K562 (cell line): ENCODE measurements around the gene DSC1. TPM values are rescaled to one million over a fixed set of nuclear protein-coding genes. Genes with fewer than 3 reads are reported as not detected.

Experiments
- ATAC-seq: fragments of 200-7000 bp; cut with Tn5 transposase; 3 replicates; pipeline ENCODE4 v1.9.1; 2020; ENCODE audit warnings: moderate library complexity
- BruUV-seq: library from RNA; stranded (reverse); fragments of 400-500 nt; replicated peaks from 2 replicates; lab custom pipeline; 2021; lab: Mats Ljungman, UMichigan
- CTCF ChIA-PET: fragments of 300-600 bp; formaldehyde crosslinking; extraction: SDS; loops from one replicate; lab custom pipeline; 2021; ENCODE audit warnings: low intra/inter-chr PET ratio; lab: Yijun Ruan, JAX
- POLR2A ChIA-PET: fragments of 300-600, 350-650 bp; sonication (Branson Sonifier 250); formaldehyde crosslinking; extraction: SDS; loops from one replicate; lab custom pipeline; 2021; ENCODE audit warnings: antibody characterized with exemption, inconsistent platforms; lab: Yijun Ruan, JAX
- DNase-seq, 4 experiments: peaks; one replicate each; pipeline versions ENCODE4 v3.0.0 to v3.0.0-alpha.2; 2011 to 2018; ENCODE audit warnings: low spot score in 3 of 4, mixed read lengths in 3 of 4; ENCODE audit errors: extremely low read depth in 1 of 4
- FAIRE-seq: peaks from 2 replicates; lab custom pipeline; 2011; peaks lifted over from hg19 to GRCh38; lab: Jason Lieb, UNC
- H2AFZ ChIP-seq: 2 replicates; pipeline ENCODE4 v1.6.0; 2011; ENCODE audit warnings: low read depth, low read length, control low read depth, inconsistent platforms
- H3K27ac ChIP-seq: fragments of 200-600 bp; 3 replicates; pipeline ENCODE4 v1.8.0; 2011; ENCODE audit warnings: low read depth, mild to moderate bottlenecking, control low read depth, inconsistent platforms, low read length, moderate library complexity, mixed read lengths; ENCODE audit errors: extremely low read depth
- H3K27me3 ChIP-seq, 2 experiments: fragments of 300-600 bp in 1 of 2; 2 replicates in 1 of 2; 3 replicates in 1 of 2; pipeline versions ENCODE4 v1.6.0 to v1.8.0; 2011; ENCODE audit warnings: inconsistent platforms in 2 of 2, low read length in 2 of 2, mild to moderate bottlenecking in 1 of 2, mixed read lengths in 1 of 2, moderate library complexity in 1 of 2; ENCODE audit not compliant: control insufficient read depth in 2 of 2, insufficient read depth in 2 of 2
- H3K36me3 ChIP-seq: fragments of 300-600 bp; 3 replicates; pipeline ENCODE4 v1.8.0; 2011; ENCODE audit warnings: mild to moderate bottlenecking, low read length, inconsistent platforms; ENCODE audit not compliant: control insufficient read depth, insufficient read depth
- H3K4me1 ChIP-seq, 2 experiments: fragments of 200-600 bp in 1 of 2; replicated peaks in 1 of 2; 2 replicates in 1 of 2; 3 replicates in 1 of 2; pipeline versions ENCODE4 v1.5.1 to v1.8.0; 2011; ENCODE audit warnings: inconsistent platforms in 2 of 2, low read length in 2 of 2, mild to moderate bottlenecking in 1 of 2, mixed read lengths in 1 of 2, moderate library complexity in 1 of 2; ENCODE audit not compliant: control insufficient read depth in 2 of 2, insufficient read depth in 2 of 2
- H3K4me2 ChIP-seq: 2 replicates; pipeline ENCODE4 v1.6.1; 2011; ENCODE audit warnings: low read length, control low read depth, inconsistent platforms, mixed read lengths; ENCODE audit not compliant: insufficient read depth
- H3K4me3 ChIP-seq: fragments of 200-600 bp; sonication (generic), shearing (Covaris generic); 2 replicates; pipeline ENCODE4 v1.5.1; 2016; ENCODE audit warnings: control low read depth, inconsistent platforms
- H3K79me2 ChIP-seq: fragments of 200-600 bp; 3 replicates; pipeline ENCODE4 v1.8.0; 2011; ENCODE audit warnings: low read length, inconsistent platforms; ENCODE audit not compliant: control insufficient read depth, insufficient read depth
- H3K9ac ChIP-seq, 2 experiments: 2 replicates each; pipeline versions ENCODE4 v1.6.0 to v1.6.1; 2011; ENCODE audit warnings: low read depth in 2 of 2, low read length in 2 of 2, control low read depth in 1 of 2, inconsistent platforms in 1 of 2, mild to moderate bottlenecking in 1 of 2, mixed read lengths in 1 of 2; ENCODE audit not compliant: insufficient read depth in 1 of 2
- H3K9me1 ChIP-seq: one replicate; pipeline ENCODE4 v1.6.0; 2011; ENCODE audit warnings: inconsistent platforms, mild to moderate bottlenecking, low read length, moderate library complexity; ENCODE audit not compliant: control insufficient read depth, insufficient read depth
- H3K9me3 ChIP-seq: replicated peaks from 2 replicates; pipeline ENCODE4 v1.5.1; 2011; ENCODE audit warnings: low read depth, low read length, inconsistent platforms; ENCODE audit not compliant: control insufficient read depth, insufficient read depth
- H4K20me1 ChIP-seq: replicated peaks from 2 replicates; pipeline ENCODE4 v1.6.1; 2011; ENCODE audit warnings: low read length, inconsistent platforms, mixed read lengths; ENCODE audit not compliant: control insufficient read depth, insufficient read depth
- AFF1 ChIP-seq, 2 experiments: fragments of 450-650 bp; IDR thresholded peaks; 2 replicates each; pipeline ENCODE4 v1.6.1; 2018; ENCODE audit warnings: mild to moderate bottlenecking in 2 of 2, low read depth in 1 of 2; ENCODE audit not compliant: partially characterized antibody in 2 of 2
- CAMTA2 ChIP-seq: fragments of 250-450 bp; sonication (Bioruptor Pico); conservative IDR thresholded peaks from 2 replicates; pipeline ENCODE4 v1.5.1; 2022
- ETS2 ChIP-seq: IDR thresholded peaks from 2 replicates; pipeline ENCODE4 v1.6.1; 2016; ENCODE audit warnings: borderline replicate concordance, missing genetic modification characterization, mild to moderate bottlenecking, moderate library complexity, missing compliant biosample characterization; ENCODE audit not compliant: poor library complexity, severe bottlenecking
- GATAD2A ChIP-seq: fragments of 450-650 bp; IDR thresholded peaks from 2 replicates; pipeline ENCODE4 v1.6.1; 2017
- GATAD2B ChIP-seq: fragments of 450-650 bp; IDR thresholded peaks from 2 replicates; pipeline ENCODE4 v1.6.1; 2017; ENCODE audit warnings: mild to moderate bottlenecking, borderline replicate concordance
- NFE2L1 ChIP-seq: fragments of 450-650 bp; IDR thresholded peaks from 2 replicates; pipeline ENCODE4 v1.6.1; 2016; ENCODE audit warnings: missing genetic modification characterization, low read depth, mild to moderate bottlenecking, missing compliant biosample characterization, moderate library complexity, borderline replicate concordance
- ZKSCAN1 ChIP-seq: fragments of 150-350 bp; IDR thresholded peaks from 2 replicates; pipeline ENCODE4 v1.6.1; 2016; ENCODE audit warnings: low read depth, low read length
- ZNF431 ChIP-seq: sonication (generic); formaldehyde crosslinking; IDR thresholded peaks from 2 replicates; pipeline ENCODE4 v1.8.0; 2022; ENCODE audit warnings: mild to moderate bottlenecking, missing genetic modification reagents
- WGBS: fragments of 100-300 bp; shearing (Covaris generic); methylation state at CpG from one replicate; pipeline ENCODE4 v1.1.6; 2016; ENCODE audit warnings: low coverage, mixed read lengths; ENCODE audit not compliant: insufficient coverage; ENCODE audit errors: missing lambda C conversion rate; 5-methylcytosine and 5-hydroxymethylcytosine counted together
- in situ Hi-C: fragments of 300-500 bp; cut with MboI; formaldehyde crosslinking; loops from 4 replicates; pipeline ENCODE4 v1.15.0; 2018; ENCODE audit warnings: inconsistent platforms, mixed read lengths
- intact Hi-C: fragments of 100-400 bp; cut with micrococcal nuclease; formaldehyde crosslinking; loops from 2 replicates; pipeline ENCODE4 v1.14.2; 2022
- polyA plus RNA-seq, 8 experiments: library from polyadenylated mRNA; depleted of rRNA in 4 of 8; stranded (reverse) in 5 of 8; unstranded in 3 of 8; fragments of >200 nt; fragmentation: Nextera tagmentation in 2 of 8; fragmentation: Illumina TruSeq in 1 of 8; extraction: Ambion mirVana in 2 of 8; extraction: Trizol in 1 of 8; gene quantifications; 2 replicates each; pipeline versions ENCODE4 v1.2.1 to v1.2.3, GENCODE V29; 2011 to 2014; ENCODE audit warnings: inconsistent platforms in 1 of 8, missing spikeins in 1 of 8
- total RNA-seq, 7 experiments: library from RNA; depleted of rRNA in 6 of 7; stranded (reverse); fragments of >200 nt in 6 of 7; fragmentation: Illumina TruSeq in 2 of 7; extraction: Trizol in 2 of 7; gene quantifications; 2 replicates each; pipeline versions ENCODE4 v1.2.1 to v1.2.3, GENCODE V29; 2011 to 2021; ENCODE audit warnings: low replicate concordance in 1 of 7
- TF ChIP-seq, protein P1 (sequence below): fragments of 250-450 bp; sonication (Bioruptor Pico); IDR thresholded peaks from 2 replicates; pipeline ENCODE4 v1.5.0; 2020; ENCODE audit warnings: mild to moderate bottlenecking, borderline replicate concordance

The DSC1 gene
- total and polyA plus RNA-seq, 9 of the 15 experiments (the other 6 are each of a cell fraction or from before 2014, with no cell fraction given): 0.04 to 0.07 (median 0.05) TPM; not detected in 4

- TF ChIP-seq AFF1 (IDR thresholded peaks at IDR 0.05; ENCODE audit: low read depth in 1 of 2, partially characterized antibody in 2 of 2): no peak
- TF ChIP-seq CAMTA2 (CRISPR knock-in tag): no peak
Measured at GRCh38 chr18:31101183-31102024, 61.3 kb downstream of the DSC1 start (continued).

- H3K36me3 ChIP-seq: no peaks in the 10 kb centered on the region
- H3K4me1 ChIP-seq: peaks cover 14 to 28% of the 10 kb centered on the region in 2 experiments
- in situ Hi-C loops: no loop called here
- WGBS: under 1% methylated on average over 23 of the region's 23 CpGs
- H3K4me3 ChIP-seq: peak overlapping the region; percentile 72
- H3K79me2 ChIP-seq: peaks cover 38% of the 10 kb centered on the region
- no peaks in the 10 kb centered on the region for H3K9me1 ChIP-seq
- FAIRE-seq (no peak), DNase-seq (peak; percentile 46 to 68 (median 50)), ATAC-seq (peak; percentile 46)
- peak overlapping the region; percentile 78 for H3K4me2 ChIP-seq
- H4K20me1 ChIP-seq: no peaks in the 10 kb centered on the region
- BruUV-seq: TSS peak; percentile 53
- no peaks in the 10 kb centered on the region for H3K27me3 ChIP-seq
- H3K9ac ChIP-seq: peak overlapping the region; percentile 69 to 94
- ChIA-PET POLR2A (interaction anchor here (0.6 to 1.8 kb wide), 3 partner anchors 13 to 42 kb away, joined by 3 to 7 read pairs (median 3); no protein-coding TSS in a partner anchor), CTCF (no interaction called here)
- intact Hi-C loops: loop anchor here (2.0 to 10.0 kb wide), 3 partner anchors 97 to 994 kb away; partner anchors contain the start of genes DSG2 and RNF138
- H3K27ac ChIP-seq: peak overlapping the region; percentile 78
- no peaks in the 10 kb centered on the region for H3K9me3 ChIP-seq
- H2AFZ ChIP-seq: peak overlapping the region; percentile 75
- no peak for TF ChIP-seq GATAD2A
- TF ChIP-seq, protein P1, sequence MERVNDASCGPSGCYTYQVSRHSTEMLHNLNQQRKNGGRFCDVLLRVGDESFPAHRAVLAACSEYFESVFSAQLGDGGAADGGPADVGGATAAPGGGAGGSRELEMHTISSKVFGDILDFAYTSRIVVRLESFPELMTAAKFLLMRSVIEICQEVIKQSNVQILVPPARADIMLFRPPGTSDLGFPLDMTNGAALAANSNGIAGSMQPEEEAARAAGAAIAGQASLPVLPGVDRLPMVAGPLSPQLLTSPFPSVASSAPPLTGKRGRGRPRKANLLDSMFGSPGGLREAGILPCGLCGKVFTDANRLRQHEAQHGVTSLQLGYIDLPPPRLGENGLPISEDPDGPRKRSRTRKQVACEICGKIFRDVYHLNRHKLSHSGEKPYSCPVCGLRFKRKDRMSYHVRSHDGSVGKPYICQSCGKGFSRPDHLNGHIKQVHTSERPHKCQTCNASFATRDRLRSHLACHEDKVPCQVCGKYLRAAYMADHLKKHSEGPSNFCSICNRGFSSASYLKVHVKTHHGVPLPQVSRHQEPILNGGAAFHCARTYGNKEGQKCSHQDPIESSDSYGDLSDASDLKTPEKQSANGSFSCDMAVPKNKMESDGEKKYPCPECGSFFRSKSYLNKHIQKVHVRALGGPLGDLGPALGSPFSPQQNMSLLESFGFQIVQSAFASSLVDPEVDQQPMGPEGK (CRISPR knock-in tag): no peak; the same call in 1 of the 2 replicates
- no peak for TF ChIP-seq ETS2 (tag)
- TF ChIP-seq ZNF431 (CRISPR knock-in tag): no peak
- TF ChIP-seq GATAD2B: no peak; the same call in 1 of the 2 replicates
- TF ChIP-seq ZKSCAN1: no peak
- TF ChIP-seq NFE2L1 (tag): no peak
Measured at GRCh38 chr18:31100436-31101182, 62.0 kb downstream of the DSC1 start.
